ENCODE data around the gene PRPF19. TPM values are rescaled to one million over a fixed set of nuclear protein-coding genes. Genes with fewer than 3 reads are reported as not detected.

Gene PRPF19
- total and polyA plus RNA-seq, 9 of the 15 experiments (the other 6 are each of a cell fraction or from before 2014, with no cell fraction given), result 9.4 to 212 (median 73.2) TPM

- no peak overlapping the region for H3K4me2 ChIP-seq (ENCODE audit: insufficient read depth, low read length)
- ChIA-PET CTCF (ENCODE audit: low intra/inter-chr PET ratio) (interaction anchor here (0.5 kb wide), 1 partner anchor 49 kb away, joined by 3 read pairs; no protein-coding TSS in a partner anchor), POLR2A (interaction anchor here (0.6 to 0.8 kb wide), 2 partner anchors 12 to 13 kb away, joined by 3 read pairs; no protein-coding TSS in a partner anchor)
- H3K27me3 ChIP-seq (ENCODE audit: control insufficient read depth in 2 of 2, insufficient read depth in 2 of 2, low read length in 2 of 2), result peaks cover 44 to 79% of the 10 kb centered on the region in 2 experiments
- FAIRE-seq (no peak), ATAC-seq (no peak), DNase-seq (ENCODE audit: extremely low read depth in 1 of 4, low spot score in 3 of 4) (no peak)
- no peak overlapping the region for H3K9ac ChIP-seq (ENCODE audit: insufficient read depth in 1 of 2, low read depth in 2 of 2, low read length in 2 of 2)
- peaks cover 15% of the 10 kb centered on the region for H4K20me1 ChIP-seq (replicated peaks; ENCODE audit: control insufficient read depth, insufficient read depth, low read length)
- BruUV-seq (replicated peaks), result no TSS peak
- H3K79me2 ChIP-seq (ENCODE audit: control insufficient read depth, insufficient read depth, low read length), result no peaks in the 10 kb centered on the region
- no peak overlapping the region for H3K4me3 ChIP-seq
- in situ Hi-C loops (cut with MboI) (no loop called here), intact Hi-C loops (cut with micrococcal nuclease) (no loop called here)
- H3K27ac ChIP-seq (ENCODE audit: extremely low read depth, low read depth, low read length), result no peak overlapping the region
- peaks cover 0 to 7% of the 10 kb centered on the region in 2 experiments; a peak in 3 of 5 replicates for H3K4me1 ChIP-seq (replicated peaks in 1 of 2; ENCODE audit: control insufficient read depth in 2 of 2, insufficient read depth in 2 of 2, low read length in 2 of 2)
- H3K9me1 ChIP-seq (ENCODE audit: control insufficient read depth, insufficient read depth, low read length), result no peaks in the 10 kb centered on the region
- 0% methylated on average over 4 of the region's 4 CpGs for WGBS (ENCODE audit: insufficient coverage, low coverage, missing lambda C conversion rate)
- H2AFZ ChIP-seq (ENCODE audit: low read depth, low read length), result no peak overlapping the region
- no peak for TF ChIP-seq ELF2 (CRISPR knock-in tag; IDR thresholded peaks at IDR 0.05)
- no peak for TF ChIP-seq FOXP1 (CRISPR knock-in tag; IDR thresholded peaks at IDR 0.05)
- no peak for TF ChIP-seq ZFP1 (CRISPR knock-in tag; IDR thresholded peaks at IDR 0.05)
- TF ChIP-seq MBD2 (IDR thresholded peaks at IDR 0.05; ENCODE audit: borderline replicate concordance, low read depth), result no peak
- no peaks in the 10 kb centered on the region for H3K36me3 ChIP-seq (ENCODE audit: control insufficient read depth, insufficient read depth, low read length)
- H3K9me3 ChIP-seq (replicated peaks; ENCODE audit: control insufficient read depth, insufficient read depth, low read depth, low read length), result no peaks in the 10 kb centered on the region
Measured at GRCh38 chr11:60942219-60942618, 35.8 kb upstream of the PRPF19 start.

DNA sequence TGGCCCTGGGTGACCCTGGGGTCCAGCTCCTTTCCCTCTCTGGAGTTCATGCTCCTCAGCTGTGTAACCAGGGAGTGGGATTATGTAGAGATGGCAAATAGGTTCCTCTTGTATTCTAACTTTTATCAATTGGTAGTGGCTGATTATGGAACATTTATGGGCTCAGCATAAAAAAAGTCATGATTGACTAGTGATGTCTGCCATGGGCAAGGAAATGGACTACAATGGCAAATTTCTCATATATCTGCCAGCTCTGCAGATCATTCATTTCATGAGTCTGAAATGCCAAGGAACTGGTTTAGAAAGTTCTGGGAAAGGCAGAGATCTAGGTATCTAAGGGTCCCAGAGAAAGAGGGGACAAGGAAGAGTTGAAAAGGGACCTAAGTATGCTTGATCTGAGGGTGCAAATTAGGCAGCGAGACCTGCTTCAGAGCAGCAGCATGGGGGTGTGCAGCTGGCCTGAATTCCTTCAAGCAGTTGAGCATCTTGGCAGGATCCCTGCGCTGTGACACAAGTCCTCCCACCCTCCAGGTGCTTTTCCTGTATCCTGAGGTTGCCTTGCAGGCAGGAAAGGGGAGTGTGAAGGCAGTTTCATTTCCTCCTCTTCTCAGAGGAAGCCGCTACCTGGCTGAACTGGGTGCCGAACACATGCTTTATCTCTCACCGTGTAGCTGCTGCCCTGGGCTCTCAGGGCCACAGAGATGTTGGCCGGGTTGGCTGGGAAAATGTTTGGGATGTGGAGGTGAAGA lies 35.2 kb upstream of the PRPF19 start:
- intact Hi-C loops (cut with micrococcal nuclease), result no loop called here
- H3K4me3 ChIP-seq, result no peak overlapping the region
- 2% methylated on average over 5 of the region's 6 CpGs for WGBS (ENCODE audit: insufficient coverage, low coverage, missing lambda C conversion rate)
- no peak overlapping the region for H3K27ac ChIP-seq (ENCODE audit: extremely low read depth, low read depth, low read length)
- POLR2A ChIA-PET, result interaction anchor here (1.0 to 1.7 kb wide), 2 partner anchors 18 to 232 kb away, joined by 3 to 6 read pairs; partner anchors contain the start of gene TMEM132A
- FAIRE-seq, result no peak
- H2AFZ ChIP-seq (ENCODE audit: low read depth, low read length), result no peak overlapping the region
- TF ChIP-seq ATF7 (IDR thresholded peaks at IDR 0.05) (no peak), ZBTB17 (CRISPR knock-in tag; IDR thresholded peaks at IDR 0.05) (peak; percentile 74; the same call in 1 of the 2 replicates), ZNF23 (CRISPR knock-in tag; IDR thresholded peaks at IDR 0.05) (0 out of 2 replicates have a peak, but pooled peaks have one; percentile 60)
- BruUV-seq (replicated peaks), result no TSS peak
- H3K4me2 ChIP-seq (ENCODE audit: insufficient read depth, low read length), result no peak overlapping the region
- H3K27me3 ChIP-seq (ENCODE audit: control insufficient read depth in 2 of 2, insufficient read depth in 2 of 2, low read length in 2 of 2), result peaks cover 47 to 80% of the 10 kb centered on the region in 2 experiments
- ATAC-seq, result no peak
- H3K79me2 ChIP-seq (ENCODE audit: control insufficient read depth, insufficient read depth, low read length), result no peaks in the 10 kb centered on the region
- no peak for DNase-seq (ENCODE audit: extremely low read depth in 1 of 4, low spot score in 3 of 4)
- H3K9ac ChIP-seq (ENCODE audit: insufficient read depth in 1 of 2, low read depth in 2 of 2, low read length in 2 of 2), result no peak overlapping the region
- peaks cover 4 to 7% of the 10 kb centered on the region in 2 experiments; a peak in 3 of 5 replicates for H3K4me1 ChIP-seq (replicated peaks in 1 of 2; ENCODE audit: control insufficient read depth in 2 of 2, insufficient read depth in 2 of 2, low read length in 2 of 2)
- no peaks in the 10 kb centered on the region for H3K36me3 ChIP-seq (ENCODE audit: control insufficient read depth, insufficient read depth, low read length)
- no peaks in the 10 kb centered on the region for H3K9me1 ChIP-seq (ENCODE audit: control insufficient read depth, insufficient read depth, low read length)
- H3K9me3 ChIP-seq (replicated peaks; ENCODE audit: control insufficient read depth, insufficient read depth, low read depth, low read length), result no peaks in the 10 kb centered on the region
- in situ Hi-C loops (cut with MboI), result no loop called here
- H4K20me1 ChIP-seq (replicated peaks; ENCODE audit: control insufficient read depth, insufficient read depth, low read length), result peaks cover 15% of the 10 kb centered on the region
- CTCF ChIA-PET (ENCODE audit: low intra/inter-chr PET ratio), result interaction anchor here (0.5 kb wide), 1 partner anchor 50 kb away, joined by 3 read pairs; no protein-coding TSS in a partner anchor
